Gastrocnemius medialis (tissue), 4 donors: ENCODE results near the gene KIRREL2.

Experiments used
- CTCF ChIP-seq, 5 experiments: fragments of 450-650 bp in 3 of 5; fragments of 200-600 bp in 2 of 5; sonication (generic) in 2 of 5; IDR thresholded peaks in 4 of 5; conservative IDR thresholded peaks in 1 of 5; 1 replicate in 4 of 5; 2 replicates in 1 of 5; pipeline ENCODE4 v1.5.1; 2016 to 2019; ENCODE audit warnings: antibody characterized with exemption in 5 of 5, mild to moderate bottlenecking in 3 of 5, moderate library complexity in 3 of 5
- POLR2A ChIP-seq, 2 donors: fragments of 450-650 bp; IDR thresholded peaks; one replicate each; pipeline ENCODE4 v1.6.1; 2017; ENCODE audit warnings: antibody characterized with exemption in 2 of 2, mild to moderate bottlenecking in 2 of 2, moderate library complexity in 2 of 2

DNA sequence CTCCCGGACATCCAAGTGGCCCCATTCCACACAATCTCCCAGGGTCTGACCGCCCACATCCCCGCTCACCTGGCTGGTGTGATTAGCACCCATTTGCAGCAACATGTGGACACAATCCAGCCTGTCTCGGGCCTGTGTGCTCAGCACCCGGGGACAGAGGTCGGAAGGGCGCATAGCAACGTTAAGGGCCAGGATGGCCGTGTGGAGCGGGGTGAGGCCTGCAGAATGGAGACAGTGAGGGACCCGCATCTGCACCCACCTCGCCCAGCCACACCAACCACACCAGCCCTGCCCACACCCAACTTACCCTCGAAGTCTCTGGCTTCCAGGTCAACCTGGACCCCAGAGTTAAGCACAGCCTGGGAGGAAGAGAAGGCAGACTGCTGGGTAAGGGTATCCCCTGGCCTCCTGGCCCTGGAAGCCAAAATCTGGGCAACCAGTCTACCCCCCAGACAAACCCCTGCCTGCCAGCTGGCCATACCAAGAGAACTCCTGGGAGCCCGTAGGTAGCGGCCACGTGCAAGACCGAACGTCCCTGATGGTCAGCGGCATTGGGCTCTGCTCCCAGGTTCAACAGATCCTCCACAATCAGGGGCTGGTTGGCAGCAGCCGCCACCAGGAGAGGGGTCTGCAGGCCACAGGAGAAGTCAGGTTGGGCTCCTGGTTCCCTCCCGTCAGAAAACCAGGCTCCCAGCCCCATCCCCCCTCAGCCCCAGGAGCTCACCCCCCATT lies 39.4 kb downstream of the KIRREL2 start:
- TF ChIP-seq CTCF (IDR thresholded peaks at IDR 0.05 in 4 of 5, conservative IDR thresholded peaks at IDR 0.05 in 1 of 5) (no peak), POLR2A (IDR thresholded peaks at IDR 0.05) (no peak)
